ENCODE measurements around the gene POLDIP3.
"Not testable (repeated sequence)": the region's sequence is repeated elsewhere in the genome, so short reads cannot be mapped to it uniquely, and the experiment has no call there.

DNA sequence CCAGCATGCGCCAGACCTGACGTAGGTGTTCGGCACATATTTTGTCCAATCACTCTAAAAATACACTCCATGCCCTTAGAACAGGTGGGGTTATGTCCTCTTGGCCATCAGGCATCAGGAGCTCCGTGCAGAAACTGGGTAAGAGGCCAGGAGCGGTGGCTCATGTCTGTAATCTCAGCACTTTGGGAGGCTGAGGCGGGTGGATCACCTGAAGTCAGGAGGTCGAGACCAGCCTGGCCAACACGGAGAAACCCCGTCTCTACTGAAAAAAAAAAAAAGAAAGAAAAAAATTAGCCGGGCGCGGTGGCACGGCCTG, 1.1 kb upstream of the POLDIP3 start:
- TF ChIP-seq, protein P1, sequence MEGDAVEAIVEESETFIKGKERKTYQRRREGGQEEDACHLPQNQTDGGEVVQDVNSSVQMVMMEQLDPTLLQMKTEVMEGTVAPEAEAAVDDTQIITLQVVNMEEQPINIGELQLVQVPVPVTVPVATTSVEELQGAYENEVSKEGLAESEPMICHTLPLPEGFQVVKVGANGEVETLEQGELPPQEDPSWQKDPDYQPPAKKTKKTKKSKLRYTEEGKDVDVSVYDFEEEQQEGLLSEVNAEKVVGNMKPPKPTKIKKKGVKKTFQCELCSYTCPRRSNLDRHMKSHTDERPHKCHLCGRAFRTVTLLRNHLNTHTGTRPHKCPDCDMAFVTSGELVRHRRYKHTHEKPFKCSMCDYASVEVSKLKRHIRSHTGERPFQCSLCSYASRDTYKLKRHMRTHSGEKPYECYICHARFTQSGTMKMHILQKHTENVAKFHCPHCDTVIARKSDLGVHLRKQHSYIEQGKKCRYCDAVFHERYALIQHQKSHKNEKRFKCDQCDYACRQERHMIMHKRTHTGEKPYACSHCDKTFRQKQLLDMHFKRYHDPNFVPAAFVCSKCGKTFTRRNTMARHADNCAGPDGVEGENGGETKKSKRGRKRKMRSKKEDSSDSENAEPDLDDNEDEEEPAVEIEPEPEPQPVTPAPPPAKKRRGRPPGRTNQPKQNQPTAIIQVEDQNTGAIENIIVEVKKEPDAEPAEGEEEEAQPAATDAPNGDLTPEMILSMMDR (conservative IDR thresholded peaks at IDR 0.05; ENCODE audit: low read length): not testable (repeated sequence)
- TF ChIP-seq EZH2phosphoT487 (IDR thresholded peaks at IDR 0.05; ENCODE audit: borderline replicate concordance): not testable (repeated sequence)

Measured in Loucy (cell line).